Esophagus squamous epithelium (tissue), 4 donors: ENCODE data around the gene PTRH1.

Experiments
- CTCF ChIP-seq, 6 experiments: fragments of 450-650 bp in 4 of 6; fragments of 200-600 bp in 2 of 6; sonication (generic) in 2 of 6; IDR thresholded peaks; one replicate each; pipeline ENCODE4 v1.5.1; 2016 to 2019; ENCODE audit warnings: antibody characterized with exemption in 6 of 6, mild to moderate bottlenecking in 4 of 6, moderate library complexity in 4 of 6
- POLR2A ChIP-seq, 4 donors: fragments of 450-650 bp; IDR thresholded peaks; one replicate each; pipeline ENCODE4 v1.6.1; 2017; ENCODE audit warnings: antibody characterized with exemption in 4 of 4, mild to moderate bottlenecking in 4 of 4, moderate library complexity in 3 of 4

DNA sequence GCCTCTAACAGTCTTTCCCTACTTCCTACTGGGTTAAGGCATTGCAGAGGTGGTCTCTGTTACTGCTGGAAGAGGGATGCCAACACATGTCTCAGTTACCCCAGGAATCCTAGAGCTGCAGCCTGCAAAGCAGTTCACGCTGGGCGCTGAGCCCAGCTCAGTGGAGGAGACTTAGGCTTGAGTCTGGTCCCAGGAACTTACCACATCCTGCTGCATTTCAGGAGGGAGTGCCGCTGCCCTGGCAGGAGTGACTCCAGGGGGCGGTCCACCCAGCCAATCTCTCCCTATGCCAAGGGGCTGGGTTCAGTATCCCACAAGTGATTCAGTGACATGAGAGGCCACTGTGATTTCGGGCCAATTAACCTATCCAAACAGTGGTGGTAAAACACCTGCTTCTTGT is 8.0 kb upstream of the PTRH1 start:
- TF ChIP-seq CTCF (IDR thresholded peaks at IDR 0.05) (no peak), POLR2A (IDR thresholded peaks at IDR 0.05) (no peak)
